ENCODE results near the gene MOB1B.
A peak's percentile ranks its signal among the peaks of the same experiment; 100 is the strongest.
"Not testable (repeated sequence)": the region's sequence is repeated elsewhere in the genome, so short reads cannot be mapped to it uniquely, and the experiment has no call there.

The MOB1B gene

DNA sequence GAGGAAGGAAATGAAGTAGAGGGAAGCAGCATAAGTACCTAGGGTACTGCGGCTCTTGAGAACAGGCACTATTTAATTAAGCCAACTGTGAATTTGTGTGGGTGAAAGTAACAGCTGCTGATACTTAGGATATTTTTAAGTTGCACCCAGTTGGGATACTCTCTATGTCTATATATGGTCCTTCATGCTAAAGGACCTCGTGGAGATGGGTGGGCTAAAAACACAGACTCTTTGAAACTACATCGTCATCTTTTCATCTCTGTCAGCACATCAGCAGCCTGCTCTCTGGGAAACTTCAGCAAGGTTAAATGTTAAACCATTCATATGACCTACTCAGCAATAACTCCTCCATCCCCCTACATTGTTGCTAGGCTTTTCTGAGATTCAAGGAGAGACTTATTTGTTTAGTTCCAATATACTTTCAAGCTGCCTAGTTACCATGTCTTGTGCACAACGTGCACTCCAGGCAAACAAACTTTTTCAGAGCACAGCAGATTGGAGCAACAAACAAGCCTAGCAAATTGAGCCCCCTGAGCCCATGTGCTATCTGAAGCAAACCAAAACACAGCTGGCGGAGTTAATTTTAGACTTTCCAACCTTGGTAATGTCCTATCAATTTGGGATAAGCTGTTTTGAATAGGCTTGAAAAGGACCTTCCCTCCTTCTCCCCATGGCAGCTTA is 6.2 kb upstream of the MOB1B start:
- H3K36me3 Mint-ChIP-seq: no peaks in the 10 kb centered on the region
- H3K4me3 Mint-ChIP-seq: no peak overlapping the region
- H3K9me3 Mint-ChIP-seq (ENCODE audit: low read depth): no peaks in the 10 kb centered on the region
- H3K27me3 Mint-ChIP-seq: no peaks in the 10 kb centered on the region
- H3K4me1 Mint-ChIP-seq (ENCODE audit: low read depth): no peaks in the 10 kb centered on the region
- H3K27ac Mint-ChIP-seq: no peak overlapping the region

DNA sequence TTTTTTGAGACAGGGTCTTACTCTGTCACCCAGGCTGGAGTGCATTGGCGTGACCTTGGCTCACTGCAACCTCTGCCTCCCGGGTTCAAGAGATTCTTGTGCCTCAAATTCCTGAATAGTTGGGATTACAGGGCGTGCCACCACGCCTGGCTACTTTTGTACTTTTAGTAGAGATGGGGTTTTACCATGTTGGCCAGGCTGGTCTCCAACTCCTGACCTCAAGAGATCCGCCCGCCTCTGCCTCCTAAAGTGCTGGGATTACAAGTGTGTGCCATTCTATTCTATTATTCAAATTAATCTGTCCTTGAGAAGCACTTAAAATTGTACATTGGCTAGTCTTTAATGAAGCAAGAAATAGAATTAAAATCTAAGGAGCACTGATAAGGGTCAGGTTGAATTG is 3.6 kb upstream of the MOB1B start:
- not testable (repeated sequence) for H3K9me3 Mint-ChIP-seq (ENCODE audit: low read depth); H3K27me3 Mint-ChIP-seq; H3K27ac Mint-ChIP-seq; H3K36me3 Mint-ChIP-seq; H3K4me3 Mint-ChIP-seq
- H3K4me1 Mint-ChIP-seq (ENCODE audit: low read depth): peaks cover 13% of the 10 kb centered on the region

DNA sequence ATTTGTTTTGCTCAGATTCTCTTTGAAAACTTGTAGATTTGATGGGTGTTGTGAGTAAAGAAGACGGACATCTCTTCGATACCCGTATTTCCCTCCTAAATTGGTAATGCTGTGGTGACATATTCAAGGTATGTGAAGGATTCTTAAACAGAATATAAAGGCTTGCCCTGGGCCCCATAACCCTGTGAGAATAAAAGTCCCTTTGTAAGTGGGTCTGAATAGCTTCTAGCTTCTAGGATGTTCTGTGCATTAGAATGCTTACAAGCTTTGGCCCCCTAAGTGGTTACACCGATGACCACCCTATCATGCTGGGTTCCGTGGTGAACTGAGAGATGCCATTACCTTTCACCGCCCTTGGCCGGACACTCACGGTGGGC is 574 bp upstream of the MOB1B start:
- peaks cover 3% of the 10 kb centered on the region for H3K36me3 Mint-ChIP-seq
- peaks cover 29% of the 10 kb centered on the region for H3K4me1 Mint-ChIP-seq (ENCODE audit: low read depth)
- H3K27me3 Mint-ChIP-seq: no peaks in the 10 kb centered on the region

DNA sequence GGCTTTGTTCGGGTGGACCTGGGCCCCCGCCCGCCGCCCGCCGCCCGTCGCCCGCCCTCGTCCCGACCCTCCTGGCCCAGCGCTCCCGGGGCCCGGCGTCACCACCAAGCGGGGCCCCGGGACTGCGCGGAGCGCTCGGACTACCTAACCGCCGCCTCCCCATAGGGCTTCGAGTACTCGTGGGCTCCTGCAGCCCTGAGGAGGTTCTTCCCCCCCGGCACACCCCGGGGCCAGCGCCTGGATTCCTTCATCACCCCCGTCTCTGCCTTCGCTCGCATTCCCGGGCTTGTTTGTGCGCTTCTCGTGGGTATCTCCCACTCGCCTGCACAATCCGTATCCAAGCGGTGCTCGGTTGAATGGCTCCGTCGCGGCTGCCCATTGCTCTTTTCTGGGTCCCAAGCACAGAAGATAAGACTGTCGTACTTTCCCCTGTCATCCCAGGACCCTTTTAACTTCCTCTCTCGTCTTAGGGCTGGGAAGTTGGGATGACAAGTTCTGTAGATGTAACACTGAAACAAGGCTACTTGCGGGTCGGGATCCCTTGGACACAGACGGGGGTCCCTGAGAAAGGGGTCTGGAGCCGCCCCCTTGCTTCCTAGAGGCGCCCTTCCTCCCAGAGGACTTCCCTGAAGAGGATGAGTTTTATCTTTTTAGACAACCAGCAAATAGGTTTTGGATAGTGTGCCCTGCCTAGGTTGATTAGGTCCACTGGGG is 565 bp downstream of the MOB1B start:
- Mint-ChIP-seq H3K27me3 (no peaks in the 10 kb centered on the region), H3K4me3 (peak overlapping the region; percentile 99), H3K9me3 (ENCODE audit: low read depth) (no peaks in the 10 kb centered on the region), H3K36me3 (peaks cover 8% of the 10 kb centered on the region), H3K27ac (peak overlapping the region; percentile 92), H3K4me1 (ENCODE audit: low read depth) (peaks cover 36% of the 10 kb centered on the region)

More for the DNA sequence above, 574 bp upstream of the MOB1B start:
- H3K9me3 Mint-ChIP-seq (ENCODE audit: low read depth): no peaks in the 10 kb centered on the region
- H3K4me3 Mint-ChIP-seq: peak overlapping the region; percentile 99
- H3K27ac Mint-ChIP-seq: peak overlapping the region; percentile 85

DNA sequence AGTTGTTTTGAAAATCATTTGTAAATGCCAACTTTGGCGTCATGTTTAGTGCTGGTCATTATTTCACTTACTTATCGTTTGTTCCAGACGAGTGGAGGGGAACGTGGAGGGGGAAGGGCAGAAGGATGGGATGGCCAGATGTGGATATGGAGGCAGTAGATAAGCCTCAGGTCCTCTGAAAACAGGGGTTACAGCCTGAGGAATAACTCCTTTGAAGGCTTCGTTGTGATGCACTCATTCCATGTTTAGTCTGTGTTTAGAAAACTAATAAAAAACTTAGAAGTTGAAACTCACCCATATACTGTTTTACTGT is 1.1 kb downstream of the MOB1B start:
- peaks cover 36% of the 10 kb centered on the region for H3K4me1 Mint-ChIP-seq (ENCODE audit: low read depth)
- peaks cover 8% of the 10 kb centered on the region for H3K36me3 Mint-ChIP-seq
- H3K27me3 Mint-ChIP-seq: no peaks in the 10 kb centered on the region
- H3K9me3 Mint-ChIP-seq (ENCODE audit: low read depth): no peaks in the 10 kb centered on the region
- peak overlapping the region; percentile 92 for H3K27ac Mint-ChIP-seq
- peak overlapping the region; percentile 99 for H3K4me3 Mint-ChIP-seq

DNA sequence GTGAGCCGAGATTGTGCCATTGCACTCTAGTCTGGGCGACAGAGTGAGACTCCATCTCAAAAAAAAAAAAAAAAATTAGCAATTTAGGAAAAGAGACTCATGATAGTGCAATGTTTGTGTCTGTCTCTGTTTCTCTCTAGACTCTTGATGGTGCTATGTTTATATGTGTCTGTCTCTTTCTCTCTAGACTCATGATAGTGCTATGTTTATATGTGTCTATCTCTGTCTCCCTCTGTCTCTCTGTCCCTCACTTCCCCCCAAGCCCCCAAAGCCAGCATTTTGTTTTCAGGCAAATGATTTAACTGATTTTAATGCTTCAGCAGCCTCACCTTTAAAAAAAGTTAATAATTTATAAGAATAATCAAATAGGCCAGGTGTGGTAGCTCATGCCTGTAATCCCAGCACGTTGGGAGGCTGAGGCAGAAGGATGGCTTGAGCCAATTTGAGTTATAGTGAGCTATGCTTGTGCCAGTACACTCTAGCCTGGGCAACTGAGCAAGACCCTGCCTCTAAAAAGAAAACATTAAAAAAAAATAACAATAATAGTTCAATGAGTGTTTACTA is 6.9 kb downstream of the MOB1B start:
- Mint-ChIP-seq H3K36me3 (peaks cover 14% of the 10 kb centered on the region), H3K27me3 (no peaks in the 10 kb centered on the region), H3K9me3 (ENCODE audit: low read depth) (no peaks in the 10 kb centered on the region), H3K27ac (no peak overlapping the region), H3K4me3 (no peak overlapping the region), H3K4me1 (ENCODE audit: low read depth) (peaks cover 27% of the 10 kb centered on the region)

DNA sequence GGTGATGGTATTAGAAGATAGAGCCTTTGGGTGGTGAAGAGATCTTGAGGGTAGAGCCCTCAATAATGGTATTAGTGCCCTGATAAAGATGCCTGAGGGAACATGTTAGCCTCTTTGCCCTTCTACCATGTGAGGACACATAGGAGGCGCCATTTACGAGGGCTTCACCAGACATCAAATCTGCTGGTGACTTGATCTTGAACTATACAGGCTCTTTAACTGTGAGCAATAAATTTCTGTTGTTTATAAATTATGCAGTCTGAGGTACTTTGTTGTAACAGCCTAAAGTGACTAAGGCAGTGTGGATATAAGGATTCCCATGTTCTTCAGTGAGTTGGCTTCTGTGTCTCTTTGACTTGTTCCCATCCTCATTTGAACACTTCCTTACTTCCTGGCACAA is 11.8 kb downstream of the MOB1B start:
- H3K4me3 Mint-ChIP-seq: no peak overlapping the region
- no peaks in the 10 kb centered on the region for H3K27me3 Mint-ChIP-seq
- H3K9me3 Mint-ChIP-seq (ENCODE audit: low read depth): no peaks in the 10 kb centered on the region
- H3K4me1 Mint-ChIP-seq (ENCODE audit: low read depth): peaks cover 13% of the 10 kb centered on the region
- H3K36me3 Mint-ChIP-seq: peaks cover 8% of the 10 kb centered on the region
- H3K27ac Mint-ChIP-seq: no peak overlapping the region

DNA sequence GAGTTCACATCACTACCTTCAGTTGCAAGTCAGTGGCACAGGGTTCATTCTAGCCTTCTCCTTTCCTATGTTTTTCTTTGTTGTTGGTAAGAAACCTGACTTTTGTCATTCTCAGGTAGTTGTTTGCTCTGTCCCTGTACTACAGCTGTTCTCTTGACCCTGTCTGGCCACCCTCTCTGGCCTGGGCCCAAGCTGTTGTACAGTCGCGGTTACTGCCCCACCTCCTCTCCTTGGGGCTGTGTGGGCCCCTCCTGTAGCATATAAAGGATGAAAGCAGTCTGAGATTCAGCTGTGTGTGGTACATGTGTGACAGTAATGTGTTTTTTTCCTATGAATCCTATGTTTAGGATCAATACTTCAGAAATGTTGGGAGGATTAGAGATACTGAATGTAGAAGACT is 12.5 kb downstream of the MOB1B start:
- Mint-ChIP-seq H3K27ac (no peak overlapping the region), H3K9me3 (ENCODE audit: low read depth) (no peaks in the 10 kb centered on the region), H3K27me3 (no peaks in the 10 kb centered on the region), H3K4me3 (no peak overlapping the region), H3K4me1 (ENCODE audit: low read depth) (peaks cover 12% of the 10 kb centered on the region), H3K36me3 (peaks cover 8% of the 10 kb centered on the region)

DNA sequence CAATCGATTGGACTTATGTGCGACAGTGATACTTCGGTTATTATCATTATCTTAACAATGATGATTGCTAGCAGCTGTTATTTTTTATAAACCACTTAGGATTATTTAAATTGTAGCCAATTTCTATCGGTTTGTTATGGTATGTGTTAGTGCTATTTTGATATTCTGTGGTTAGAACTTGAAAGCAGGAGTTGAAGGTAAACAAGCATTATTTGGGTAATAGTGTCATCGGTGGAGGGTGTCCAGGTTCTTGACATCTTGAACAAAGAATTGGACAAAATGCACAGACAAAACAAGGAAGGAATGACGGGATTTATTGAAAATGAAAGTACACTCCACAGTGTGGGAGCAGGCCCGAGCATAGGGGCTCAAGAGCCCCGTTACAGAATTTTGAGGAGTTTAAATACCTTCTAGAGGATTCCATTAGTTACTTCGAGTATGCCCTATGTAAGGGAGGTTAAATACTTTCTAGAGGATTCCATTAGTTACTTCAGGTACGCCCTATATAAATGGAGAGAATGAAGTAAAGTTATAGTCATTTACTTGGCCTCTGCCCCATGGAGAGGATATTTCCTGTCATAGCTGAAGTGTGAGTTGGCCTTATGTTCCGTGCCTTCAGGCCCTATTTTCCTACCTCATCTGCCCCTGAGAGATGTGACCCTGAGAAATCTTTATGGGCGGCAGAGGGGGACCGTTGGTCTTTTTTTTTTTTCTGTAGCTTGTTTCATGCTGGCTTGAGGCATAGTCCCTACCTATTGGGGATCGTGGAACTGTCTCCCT is 13.1 kb downstream of the MOB1B start:
- Mint-ChIP-seq H3K36me3 (peaks cover 8% of the 10 kb centered on the region), H3K27ac (no peak overlapping the region), H3K4me1 (ENCODE audit: low read depth) (peaks cover 12% of the 10 kb centered on the region), H3K9me3 (ENCODE audit: low read depth) (peaks cover 1% of the 10 kb centered on the region), H3K4me3 (no peak overlapping the region), H3K27me3 (no peaks in the 10 kb centered on the region)

DNA sequence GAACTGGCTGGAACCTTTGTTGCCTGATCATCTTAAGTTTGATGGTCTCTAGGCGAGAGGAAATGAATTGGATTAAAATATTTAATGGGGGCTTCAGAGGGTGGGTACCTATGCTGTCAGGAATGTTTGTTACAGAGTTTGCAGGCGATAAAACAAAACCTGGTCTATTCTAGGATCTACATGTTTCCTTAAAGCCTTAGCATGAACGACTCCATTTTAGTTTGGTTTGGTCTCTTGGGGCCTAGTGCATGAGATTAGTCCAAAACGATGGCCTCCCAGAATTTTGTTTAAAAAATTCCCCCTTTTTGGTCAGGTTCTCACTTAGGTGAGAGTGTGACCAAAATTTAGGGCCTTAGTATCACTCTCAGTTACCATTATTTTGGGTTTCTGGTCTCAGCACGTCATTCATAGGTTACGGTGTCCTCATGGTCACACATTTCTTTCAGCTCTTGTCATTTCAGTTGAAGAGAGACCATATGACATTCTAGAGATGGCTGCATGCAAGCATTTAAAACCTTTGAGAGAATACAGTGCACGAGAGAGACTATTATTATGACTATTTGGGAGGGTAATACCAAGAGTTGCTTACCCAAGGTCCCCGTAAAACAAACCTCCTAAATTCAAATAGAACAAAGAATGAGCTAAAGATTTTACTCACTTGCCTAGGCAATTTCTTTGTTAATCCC is 13.8 kb downstream of the MOB1B start:
- Mint-ChIP-seq H3K36me3 (peaks cover 12% of the 10 kb centered on the region), H3K9me3 (ENCODE audit: low read depth) (peaks cover 8% of the 10 kb centered on the region), H3K4me3 (no peak overlapping the region), H3K27me3 (no peaks in the 10 kb centered on the region), H3K27ac (no peak overlapping the region), H3K4me1 (ENCODE audit: low read depth) (peaks cover 12% of the 10 kb centered on the region)

DNA sequence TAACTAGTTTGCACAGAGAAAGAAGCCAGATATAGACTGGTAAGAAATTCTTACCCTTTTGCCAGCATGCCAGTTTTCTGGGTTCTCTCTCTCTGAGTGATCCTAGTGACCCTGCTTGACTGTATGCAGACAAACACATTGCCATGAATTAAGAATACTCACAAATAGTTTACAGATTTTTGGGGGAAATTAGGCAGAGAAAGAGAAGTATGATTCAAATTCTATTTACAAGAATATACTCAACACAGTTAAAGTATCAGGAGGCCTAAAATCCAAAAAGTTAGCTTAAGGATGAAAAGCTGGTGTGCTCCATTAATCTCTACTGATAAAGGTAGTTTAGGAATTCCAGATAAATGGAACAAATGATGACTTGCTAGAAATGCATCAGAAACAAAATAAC is 18.4 kb downstream of the MOB1B start:
- Mint-ChIP-seq H3K27me3 (no peaks in the 10 kb centered on the region), H3K4me1 (ENCODE audit: low read depth) (peaks cover 9% of the 10 kb centered on the region), H3K4me3 (no peak overlapping the region), H3K9me3 (ENCODE audit: low read depth) (peaks cover 8% of the 10 kb centered on the region), H3K27ac (no peak overlapping the region), H3K36me3 (peaks cover 6% of the 10 kb centered on the region)

DNA sequence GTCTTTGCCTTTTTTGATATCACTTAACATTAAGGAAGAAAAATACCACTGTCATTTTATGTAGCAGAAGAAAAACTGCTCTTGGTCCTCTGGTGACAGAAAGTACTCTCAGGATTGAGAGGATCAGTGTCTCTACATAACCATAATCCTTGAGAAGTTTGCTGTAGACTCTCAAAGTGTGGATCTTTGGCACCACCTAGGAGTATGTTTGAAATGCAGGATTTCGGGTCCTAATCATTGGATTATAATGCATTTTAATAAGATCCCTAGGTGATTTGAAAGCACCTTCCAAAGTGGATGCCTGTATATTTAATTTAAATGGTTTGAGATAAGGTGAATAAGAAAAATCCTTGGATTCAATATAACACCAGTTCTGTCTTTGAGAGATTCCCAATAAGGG is 23.2 kb downstream of the MOB1B start:
- peaks cover 4% of the 10 kb centered on the region for H3K36me3 Mint-ChIP-seq
- no peak overlapping the region for H3K4me3 Mint-ChIP-seq
- H3K27ac Mint-ChIP-seq: no peak overlapping the region

DNA sequence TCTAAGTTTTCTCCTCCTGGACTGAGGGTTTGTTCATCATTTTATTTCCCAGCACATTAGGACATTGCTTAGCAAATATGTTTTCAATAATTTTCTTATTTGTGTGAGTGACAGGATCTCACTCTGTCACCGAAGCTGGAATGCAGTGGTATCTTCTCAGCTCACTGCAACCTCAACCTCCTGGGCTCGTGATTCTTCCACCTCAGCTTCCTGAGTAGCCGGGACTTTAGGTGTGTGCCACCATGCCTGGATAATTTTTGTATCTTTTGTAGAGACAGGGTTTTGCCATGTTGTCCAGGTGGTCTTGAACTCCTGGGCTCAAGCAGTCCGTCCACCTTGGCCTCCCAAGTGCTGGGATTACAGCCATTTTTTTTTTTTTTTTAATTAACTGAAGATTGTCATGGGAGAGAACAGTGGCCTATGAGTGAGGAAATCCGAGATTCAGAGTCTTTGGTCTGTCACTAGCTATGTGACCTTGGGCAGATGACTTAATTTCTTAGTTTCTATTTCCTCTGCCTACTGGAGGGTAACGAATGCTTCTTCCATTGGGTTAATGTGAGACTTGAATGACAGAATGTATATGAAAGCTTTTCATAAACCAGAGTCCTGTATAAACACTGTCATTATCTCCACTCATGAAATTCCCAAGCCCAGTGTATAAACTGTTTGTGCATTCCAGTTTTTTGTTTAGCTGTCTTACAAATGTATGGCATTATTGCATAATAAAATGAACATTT is 23.9 kb downstream of the MOB1B start:
- H3K4me3 Mint-ChIP-seq: peak overlapping the region; percentile 2
- H3K27me3 Mint-ChIP-seq: no peaks in the 10 kb centered on the region
- no peaks in the 10 kb centered on the region for H3K9me3 Mint-ChIP-seq (ENCODE audit: low read depth)
- peak overlapping the region; percentile 80 for H3K27ac Mint-ChIP-seq
- peaks cover 40% of the 10 kb centered on the region for H3K4me1 Mint-ChIP-seq (ENCODE audit: low read depth)
- H3K36me3 Mint-ChIP-seq: no peaks in the 10 kb centered on the region

More for the DNA sequence above, 23.2 kb downstream of the MOB1B start:
- H3K27me3 Mint-ChIP-seq: no peaks in the 10 kb centered on the region
- peaks cover 35% of the 10 kb centered on the region for H3K4me1 Mint-ChIP-seq (ENCODE audit: low read depth)
- H3K9me3 Mint-ChIP-seq (ENCODE audit: low read depth): peaks cover 5% of the 10 kb centered on the region

DNA sequence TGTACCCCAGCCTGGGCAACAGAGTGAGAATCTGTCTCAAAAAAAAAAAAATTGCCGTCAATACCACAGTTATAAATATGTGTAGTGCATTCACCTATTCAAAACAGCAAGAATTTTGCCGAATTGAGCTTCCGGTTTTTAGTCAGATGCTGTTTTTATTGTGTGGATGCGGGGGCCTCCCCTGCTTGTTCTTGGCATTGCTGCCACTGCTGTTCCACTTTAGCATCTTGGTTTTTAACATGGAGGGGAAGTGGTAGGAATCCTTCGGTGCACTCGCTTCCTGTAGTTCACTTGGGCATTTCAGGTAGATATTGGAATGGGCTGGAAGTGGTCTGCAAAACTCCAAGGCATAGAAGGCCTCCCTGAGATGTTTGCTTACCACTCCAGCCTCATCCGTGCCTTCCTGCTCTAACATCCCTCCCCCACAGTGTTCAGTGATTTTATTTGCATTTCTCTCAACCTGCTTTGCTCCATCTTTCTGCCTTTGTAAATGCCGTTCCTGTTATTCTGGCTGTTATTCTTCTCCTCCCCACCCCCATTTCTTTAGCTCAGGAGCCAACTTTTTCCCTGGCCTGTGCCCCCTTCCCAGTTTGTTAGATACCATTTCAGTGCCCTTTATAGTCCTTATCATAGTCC is 25.5 kb downstream of the MOB1B start:
- Mint-ChIP-seq H3K4me1 (ENCODE audit: low read depth) (peaks cover 45% of the 10 kb centered on the region), H3K27me3 (no peaks in the 10 kb centered on the region), H3K36me3 (no peaks in the 10 kb centered on the region), H3K4me3 (no peak overlapping the region), H3K27ac (peak overlapping the region; percentile 28), H3K9me3 (ENCODE audit: low read depth) (no peaks in the 10 kb centered on the region)

Measured in activated naive CD8-positive, alpha-beta T cell (primary cell).